ENCODE measurements around the gene EXOSC2.

Gene EXOSC2

DNA sequence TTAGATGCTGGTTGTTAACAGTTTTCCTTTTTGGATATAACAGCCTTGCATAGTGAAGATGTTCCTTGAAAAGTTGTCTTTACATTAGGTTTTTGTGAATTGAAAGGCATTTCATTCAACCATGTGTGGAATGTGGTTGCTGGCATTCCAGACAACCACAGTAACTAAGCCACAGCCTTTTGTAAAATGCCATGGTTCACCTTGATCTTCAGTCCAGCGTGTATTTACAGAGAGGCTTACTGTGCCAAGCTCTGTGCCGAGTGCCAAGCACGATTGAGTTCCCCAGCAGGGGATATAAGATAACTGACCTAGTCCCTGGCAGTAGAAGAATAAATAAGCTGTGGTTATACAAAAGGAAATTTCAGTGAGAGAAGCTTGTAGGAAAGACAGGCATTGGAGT is 4.9 kb downstream of the EXOSC2 start:
- DNase-seq (ENCODE audit: low spot score) = no peak

DNA sequence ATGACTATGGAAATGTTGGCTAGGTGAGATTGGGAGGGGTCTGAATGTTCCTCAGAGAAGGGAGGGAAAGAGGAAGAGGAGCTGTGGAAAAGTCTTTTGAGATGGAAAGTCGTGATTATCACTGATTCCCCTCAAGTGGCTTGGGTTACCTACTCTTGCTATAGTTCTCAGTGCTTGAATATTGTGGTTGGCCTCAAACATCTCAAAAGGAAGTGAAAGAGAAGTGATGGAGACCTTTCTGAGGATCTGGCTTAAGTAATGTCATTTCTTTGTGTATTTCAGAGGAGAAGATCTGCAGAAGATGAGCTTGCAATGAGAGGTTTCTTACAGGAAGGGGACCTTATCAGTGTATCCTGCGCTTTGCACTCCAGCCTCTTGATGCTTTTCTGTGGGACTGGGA is 5.5 kb downstream of the EXOSC2 start:
- DNase-seq (ENCODE audit: low spot score) = no peak

GRCh38 chr9:130701059-130702022 is 7.8 kb downstream of the EXOSC2 start:
- peak; percentile 80 for DNase-seq (ENCODE audit: low spot score)

DNA sequence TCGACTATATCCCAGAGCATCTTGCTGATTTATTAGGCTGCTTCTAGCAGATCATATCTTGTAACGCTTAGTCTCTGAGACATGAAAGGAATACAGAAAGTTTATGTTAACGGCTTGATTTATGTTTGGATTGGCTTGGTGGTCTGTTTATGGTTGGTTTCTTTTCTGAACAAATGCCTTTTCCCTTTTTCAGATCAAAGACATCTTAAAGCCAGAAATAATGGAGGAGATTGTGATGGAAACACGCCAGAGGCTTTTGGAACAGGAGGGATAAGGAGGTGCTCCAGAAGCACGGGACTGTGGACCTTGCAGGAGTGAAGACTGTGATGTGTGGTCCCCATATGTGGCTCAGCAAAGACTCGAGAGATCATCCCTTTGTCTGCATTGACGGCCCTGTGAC is 9.9 kb downstream of the EXOSC2 start:
- DNase-seq (ENCODE audit: low spot score) = no peak

- peak; percentile 40 for DNase-seq (ENCODE audit: low spot score)
Observed at GRCh38 chr9:130707225-130707976, 13.8 kb downstream of the EXOSC2 start.

GRCh38 chr9:130710822-130711352 is 17.3 kb downstream of the EXOSC2 start:
- DNase-seq (ENCODE audit: low spot score) = no peak

- DNase-seq (ENCODE audit: low spot score) = no peak
Observed at GRCh38 chr9:130711469-130711868, 17.9 kb downstream of the EXOSC2 start.

DNA sequence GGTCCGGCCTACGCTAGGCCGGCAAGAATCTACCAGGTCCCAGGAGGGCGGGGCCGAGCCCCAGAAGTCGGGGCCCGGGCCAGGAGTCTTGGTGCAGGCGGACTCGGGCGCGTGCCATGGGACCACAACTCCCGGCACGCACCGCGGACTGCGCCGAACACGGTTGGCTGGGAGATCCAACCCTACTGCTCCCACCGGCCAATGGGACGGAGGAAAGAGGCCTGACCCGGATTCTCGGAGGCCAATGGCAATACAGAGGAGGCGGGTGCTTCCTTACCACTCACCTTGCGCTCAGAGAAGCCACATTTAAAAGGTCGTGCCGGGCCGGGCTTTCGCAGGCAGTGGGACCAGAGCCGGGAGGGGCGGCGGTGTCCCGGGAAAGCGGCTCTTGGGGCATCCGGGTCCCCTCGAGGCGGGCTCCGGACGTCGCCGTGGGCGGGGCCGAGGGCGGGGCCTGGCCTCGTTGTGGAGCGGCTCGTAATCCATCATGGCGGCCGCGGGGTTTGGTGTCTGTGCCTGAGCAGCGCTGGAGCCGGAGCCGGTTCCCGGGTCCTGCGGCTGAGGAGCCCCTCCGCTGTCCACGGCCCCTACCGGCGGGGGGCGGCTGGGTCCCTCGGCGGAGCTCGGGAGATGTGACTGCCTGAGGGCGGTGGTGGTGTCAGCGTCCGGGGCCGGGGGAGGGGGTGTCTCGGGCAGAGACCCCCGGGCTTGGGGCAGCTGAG is 19.1 kb downstream of the EXOSC2 start:
- peak; percentile 99 for DNase-seq (ENCODE audit: low spot score)

- peak; percentile 31 for DNase-seq (ENCODE audit: low spot score)
Observed at GRCh38 chr9:130713286-130713960, 19.8 kb downstream of the EXOSC2 start.

- DNase-seq (ENCODE audit: low spot score) = no peak
Observed at GRCh38 chr9:130714586-130715110, 21.1 kb downstream of the EXOSC2 start.

DNA sequence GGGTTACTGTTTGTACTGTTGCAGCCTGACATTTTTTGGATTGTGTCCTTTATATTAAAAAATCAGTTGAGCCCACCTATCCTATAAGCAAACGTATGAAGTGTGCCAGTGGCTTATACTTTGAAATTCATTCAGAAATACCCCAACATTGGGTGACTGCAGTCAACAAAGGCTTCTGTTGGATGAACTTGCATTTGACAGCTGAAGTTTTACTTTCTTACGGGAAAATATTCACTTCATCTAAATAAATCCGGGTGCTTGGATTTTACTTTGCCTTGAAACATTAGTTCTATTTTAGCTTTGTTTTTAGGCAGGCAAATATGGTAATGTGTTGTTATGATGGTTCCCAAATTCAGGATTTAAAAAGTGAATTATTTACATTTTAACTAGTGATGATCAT is 21.7 kb downstream of the EXOSC2 start:
- DNase-seq (ENCODE audit: low spot score) = no peak

DNA sequence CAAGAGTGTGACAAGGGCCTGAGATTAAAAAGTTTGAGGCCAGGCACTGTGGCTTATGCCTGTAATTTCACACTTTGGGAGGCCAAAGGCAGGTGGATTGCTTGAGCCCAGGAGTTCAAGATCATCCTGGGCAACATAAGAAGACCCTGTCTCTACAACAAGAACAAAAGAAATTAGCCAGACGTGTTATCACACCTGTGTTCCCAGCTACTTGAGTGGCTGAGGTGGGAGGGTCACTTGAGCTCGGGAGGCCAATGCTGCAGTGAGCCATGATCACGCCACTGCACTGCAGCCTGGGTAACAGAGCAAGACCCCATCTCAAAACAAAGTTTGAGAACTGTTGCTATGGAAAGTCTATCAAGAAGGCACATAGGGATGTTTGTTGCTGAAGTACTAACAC is 25.0 kb downstream of the EXOSC2 start:
- no peak for DNase-seq (ENCODE audit: low spot score)

DNA sequence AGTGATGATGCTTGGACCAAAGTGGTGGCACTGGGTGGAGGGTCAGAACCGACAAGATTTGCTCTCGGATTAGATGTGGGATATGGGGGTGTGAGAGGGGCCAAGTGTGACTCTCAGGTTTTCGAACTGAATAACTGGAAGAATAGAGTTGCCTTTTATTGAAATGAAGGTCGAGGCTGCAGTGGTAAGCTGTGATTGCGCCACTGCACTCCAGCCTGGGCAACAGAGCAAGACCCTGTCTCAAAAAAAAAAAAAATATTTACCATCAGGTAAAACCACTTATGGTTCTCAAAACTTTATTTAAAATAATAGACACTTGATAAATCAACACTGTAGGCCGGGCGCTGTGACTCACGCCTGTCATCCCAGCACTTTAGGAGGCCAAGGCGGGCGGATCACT is 27.2 kb downstream of the EXOSC2 start:
- DNase-seq (ENCODE audit: low spot score) = no peak

GRCh38 chr9:130728721-130729120 is 35.1 kb downstream of the EXOSC2 start:
- peak; percentile 28 for DNase-seq (ENCODE audit: low spot score)

DNA sequence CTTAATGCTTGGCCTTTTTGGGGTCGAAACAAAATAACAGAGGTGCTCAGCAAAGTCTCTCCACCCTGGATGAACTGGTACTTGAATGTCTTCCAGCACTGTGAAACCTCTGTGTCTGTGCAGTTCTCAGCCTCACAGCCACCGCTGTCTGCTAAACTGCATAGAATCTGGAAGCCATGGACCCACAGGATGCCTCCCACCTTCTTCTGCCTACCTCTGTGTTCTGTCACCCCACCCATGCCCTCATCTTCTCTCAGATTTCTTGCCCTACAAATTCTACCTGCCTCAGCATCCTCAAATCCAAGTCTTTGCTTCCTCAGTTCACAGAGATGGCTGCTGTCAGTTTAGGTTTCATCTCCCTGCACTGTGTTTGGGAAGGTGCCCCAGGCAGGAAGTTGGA is 35.6 kb downstream of the EXOSC2 start:
- no peak for DNase-seq (ENCODE audit: low spot score)

GRCh38 chr9:130731355-130731754 is 37.8 kb downstream of the EXOSC2 start:
- no peak for DNase-seq (ENCODE audit: low spot score)

- no peak for DNase-seq (ENCODE audit: low spot score)
Observed at GRCh38 chr9:130732136-130732535, 38.6 kb downstream of the EXOSC2 start.

GRCh38 chr9:130732793-130733221 is 39.2 kb downstream of the EXOSC2 start:
- no peak for DNase-seq (ENCODE audit: low spot score)

DNA sequence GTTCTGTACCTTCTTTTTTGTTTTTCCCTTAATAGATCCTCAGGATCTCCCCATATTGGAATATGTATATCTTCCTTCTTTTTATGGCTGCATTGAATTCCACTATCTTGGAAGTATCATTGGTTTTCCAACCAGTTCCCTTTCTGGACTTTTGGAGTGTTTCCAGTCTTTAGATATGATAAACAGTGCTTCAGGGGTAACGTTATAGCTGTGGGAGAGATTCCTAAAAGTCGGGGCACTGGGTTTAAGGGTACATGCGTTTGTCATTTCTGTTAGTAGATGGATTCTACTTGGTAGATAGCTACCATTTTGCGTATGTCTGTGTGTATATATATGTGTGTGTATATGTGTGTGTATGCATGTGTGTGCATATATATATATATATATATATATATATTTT is 42.0 kb downstream of the EXOSC2 start:
- DNase-seq (ENCODE audit: low spot score) = no peak

DNA sequence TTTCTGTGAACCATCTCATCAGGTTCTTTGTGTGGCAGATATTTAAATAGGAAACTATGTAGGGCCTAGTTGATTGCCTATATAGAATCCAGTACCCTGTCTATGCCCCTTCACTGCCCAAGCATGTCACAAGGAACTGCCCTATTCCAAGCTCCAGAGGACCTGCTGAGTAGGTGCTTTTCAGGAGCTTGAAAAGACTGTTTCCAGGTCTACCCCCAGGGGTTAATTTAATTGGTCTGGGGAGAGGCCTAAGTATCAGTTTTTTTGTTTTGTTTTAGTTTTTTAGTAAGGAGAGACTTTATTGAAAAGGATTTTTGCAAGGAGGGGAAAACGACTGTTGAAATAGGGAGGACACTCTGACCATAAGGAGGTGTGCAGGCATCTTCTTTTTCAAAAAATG is 43.3 kb downstream of the EXOSC2 start:
- DNase-seq (ENCODE audit: low spot score) = no peak

DNA sequence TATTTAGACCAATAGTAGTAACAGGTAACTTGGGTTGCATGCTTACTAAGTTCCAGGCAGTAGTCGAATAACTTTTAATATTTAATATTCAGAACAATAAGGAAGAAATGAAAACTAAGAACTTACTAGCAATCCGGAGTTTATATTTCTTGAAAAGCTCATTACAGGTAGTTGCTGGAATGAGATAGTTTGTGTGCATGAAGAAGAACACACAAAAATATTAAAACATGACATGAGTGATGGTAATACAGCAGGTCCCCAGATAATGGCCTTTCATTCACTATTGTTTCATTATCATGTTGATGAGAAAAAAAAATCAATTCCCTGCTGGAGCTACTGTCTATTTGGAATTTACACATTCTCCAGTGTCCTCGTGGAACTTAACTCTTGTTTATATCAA is 44.7 kb downstream of the EXOSC2 start:
- no peak for DNase-seq (ENCODE audit: low spot score)
